ENCODE data around the gene XG.

Gene XG

DNA sequence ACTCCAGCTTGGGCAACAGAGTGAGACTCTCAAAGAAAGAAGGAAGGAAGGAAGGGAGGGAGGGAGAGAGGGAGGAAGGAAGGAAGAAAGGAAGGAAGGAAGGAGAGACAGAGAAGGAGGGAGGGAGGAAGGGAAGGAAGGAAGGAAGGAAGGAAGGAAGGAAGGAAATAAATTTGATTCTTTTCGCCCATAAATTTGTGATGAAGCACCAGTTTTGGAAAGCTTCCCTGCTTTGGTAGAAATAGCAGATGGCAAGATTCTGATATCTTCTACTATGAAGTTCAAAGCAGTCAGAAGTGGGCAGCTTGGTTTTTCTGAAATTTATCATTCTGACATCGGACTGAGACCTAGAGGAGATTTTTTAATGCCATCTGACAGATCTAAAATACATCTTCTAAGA lies 65.2 kb downstream of the XG start:
- DNase-seq (ENCODE audit: low read depth in 4 of 4, low spot score in 1 of 4) = no peak

DNA sequence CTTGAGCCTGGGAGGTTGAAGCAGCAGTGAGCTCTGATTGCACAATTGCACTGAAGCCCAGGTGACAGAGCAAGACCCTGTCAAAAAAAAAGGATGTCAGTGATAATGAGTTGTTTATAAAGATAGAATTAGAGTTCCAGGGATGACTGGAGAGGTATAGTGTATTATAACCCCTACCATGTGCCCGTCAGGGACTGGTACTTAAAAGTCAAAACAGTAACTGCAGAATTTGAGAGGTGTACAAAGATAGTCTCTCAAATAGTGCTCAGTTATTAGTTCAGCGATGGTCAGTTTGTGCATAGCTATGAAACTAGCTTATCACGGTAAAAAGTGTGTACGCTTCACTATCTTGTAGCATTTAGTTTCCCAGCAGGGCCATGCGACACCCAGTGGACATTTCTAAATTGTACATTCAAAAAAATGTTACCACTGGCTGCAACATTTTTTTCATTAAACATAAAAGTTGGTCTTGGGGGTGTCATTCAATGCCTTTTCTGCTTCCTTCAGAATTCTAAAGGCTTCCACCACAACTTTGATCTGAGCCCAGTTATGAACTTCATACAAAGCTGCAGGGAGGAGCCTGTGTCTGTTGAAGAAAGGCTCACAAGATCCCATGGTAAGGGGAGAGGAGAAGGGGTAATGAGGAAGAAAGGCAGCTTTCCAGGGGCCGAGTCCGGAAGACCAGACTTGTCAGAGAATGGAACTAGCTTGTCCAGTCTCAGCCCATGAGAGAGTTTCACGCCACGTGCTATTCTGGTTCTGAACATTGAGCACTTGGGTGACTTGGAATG lies 67.7 kb downstream of the XG start:
- DNase-seq (ENCODE audit: low read depth in 4 of 4, low spot score in 1 of 4) = no peak

GRCh38 chrX:2820136-2820771 lies 68.4 kb downstream of the XG start:
- no peak for DNase-seq (ENCODE audit: low read depth in 4 of 4, low spot score in 1 of 4)

- DNase-seq (ENCODE audit: low read depth in 4 of 4, low spot score in 1 of 4) = no peak
Measured at GRCh38 chrX:2823795-2824386, 72.1 kb downstream of the XG start.

- DNase-seq (ENCODE audit: low read depth in 4 of 4, low spot score in 1 of 4) = no peak
Measured at GRCh38 chrX:2824886-2825285, 73.0 kb downstream of the XG start.

DNA sequence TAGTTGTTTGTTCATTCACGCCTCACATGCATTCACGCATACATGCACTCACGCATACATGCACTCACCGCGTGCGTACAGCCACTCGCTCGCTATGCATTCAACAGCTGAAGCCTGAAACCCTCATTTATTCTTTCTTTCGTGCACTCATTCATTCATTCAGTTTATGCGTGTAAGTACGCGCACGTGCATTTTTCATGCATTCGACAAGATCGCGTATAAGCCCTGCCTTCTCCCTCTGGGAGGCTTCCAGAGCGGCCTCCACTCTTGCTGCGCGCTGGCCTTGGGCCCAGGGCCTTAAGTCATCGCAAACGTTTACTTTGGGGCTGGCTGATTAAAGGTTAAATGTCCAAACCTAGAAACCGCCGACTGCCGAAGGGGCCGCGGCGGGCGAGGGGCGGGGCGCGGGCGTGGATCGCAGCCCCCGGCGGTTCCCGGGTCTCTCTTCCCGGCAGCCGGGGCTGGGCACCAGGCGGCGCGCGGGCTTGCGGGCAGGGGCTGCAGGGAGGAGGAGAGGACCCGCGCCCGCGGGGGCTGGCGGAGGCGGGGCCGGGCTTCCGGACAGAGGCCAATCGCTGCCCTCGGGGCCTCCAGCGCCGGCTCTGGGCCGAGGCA lies 76.6 kb downstream of the XG start, which contains the start of gene GYG2:
GYG2 (plus strand) TSS at position 587 of the 615 bp plus-strand sequence. CDS start 1,259 bp downstream, outside the sequence.
- no peak for DNase-seq (ENCODE audit: low read depth in 4 of 4, low spot score in 1 of 4)

DNA sequence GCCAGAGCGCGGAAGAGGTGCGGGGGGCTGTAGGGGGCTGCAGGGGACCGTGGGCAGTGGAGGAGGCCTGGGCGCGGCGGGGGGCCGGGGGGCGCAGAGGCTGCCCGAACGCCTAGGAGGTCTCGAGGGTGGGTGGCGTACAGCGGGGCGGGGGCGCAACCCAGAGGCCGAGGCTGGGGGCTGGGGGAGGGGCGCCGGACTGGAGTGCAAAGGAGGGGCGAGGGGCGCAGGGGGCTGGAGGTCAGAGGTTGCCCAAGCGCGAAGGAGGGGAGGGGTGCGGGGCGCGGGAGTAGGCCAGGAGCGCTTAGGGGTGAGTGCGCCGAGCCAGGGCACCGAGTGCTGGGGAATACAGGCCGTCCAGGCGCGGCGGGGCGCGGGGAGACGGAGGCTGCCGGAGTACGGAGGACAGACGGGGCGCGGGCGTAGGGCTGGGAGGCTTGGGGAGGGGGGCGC lies 77.1 kb downstream of the XG start:
- DNase-seq (ENCODE audit: low read depth in 4 of 4, low spot score in 1 of 4) = no peak

DNA sequence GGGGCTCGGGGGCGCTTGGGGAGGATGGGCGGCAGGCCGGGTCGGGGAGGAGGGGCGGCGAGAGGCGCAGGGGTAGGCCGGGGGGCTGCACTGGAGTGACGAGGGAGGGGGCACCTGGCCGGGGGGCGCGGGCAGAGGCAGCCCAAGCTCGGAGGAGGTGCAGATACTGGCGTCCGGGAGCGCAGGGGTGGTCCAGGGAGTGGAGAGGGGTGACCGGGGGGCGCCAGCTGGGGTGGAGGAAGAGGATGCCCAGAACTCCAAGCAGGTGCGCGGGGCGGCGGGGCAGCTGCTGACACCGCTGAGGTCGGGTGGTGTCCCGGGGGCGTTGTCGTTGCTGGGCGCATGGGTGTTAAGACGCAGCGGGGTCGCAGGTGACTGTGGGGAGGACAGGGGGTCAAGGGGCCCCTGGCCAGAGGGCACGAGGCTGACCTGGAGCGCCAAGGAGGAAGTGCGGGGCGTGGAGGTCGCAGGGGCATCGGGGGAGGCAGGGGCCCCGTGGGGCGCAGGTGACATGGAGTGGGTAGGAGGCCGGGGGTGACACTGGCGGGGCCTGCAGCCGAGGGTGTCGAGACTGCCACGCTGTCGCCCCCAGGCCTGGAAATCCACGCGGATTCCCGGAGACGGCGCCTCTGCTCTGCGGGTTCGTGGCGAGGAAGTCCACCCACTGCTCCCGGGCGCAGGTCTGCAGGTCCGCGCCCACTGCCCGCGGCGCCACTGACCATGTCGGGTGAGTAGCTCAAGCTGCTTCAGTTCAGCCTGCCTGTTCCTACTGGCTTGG lies 77.8 kb downstream of the XG start:
- DNase-seq (ENCODE audit: low read depth in 4 of 4, low spot score in 1 of 4) = no peak

- no peak for DNase-seq (ENCODE audit: low read depth in 4 of 4, low spot score in 1 of 4)
Measured at GRCh38 chrX:2831471-2832228, 79.8 kb downstream of the XG start.

DNA sequence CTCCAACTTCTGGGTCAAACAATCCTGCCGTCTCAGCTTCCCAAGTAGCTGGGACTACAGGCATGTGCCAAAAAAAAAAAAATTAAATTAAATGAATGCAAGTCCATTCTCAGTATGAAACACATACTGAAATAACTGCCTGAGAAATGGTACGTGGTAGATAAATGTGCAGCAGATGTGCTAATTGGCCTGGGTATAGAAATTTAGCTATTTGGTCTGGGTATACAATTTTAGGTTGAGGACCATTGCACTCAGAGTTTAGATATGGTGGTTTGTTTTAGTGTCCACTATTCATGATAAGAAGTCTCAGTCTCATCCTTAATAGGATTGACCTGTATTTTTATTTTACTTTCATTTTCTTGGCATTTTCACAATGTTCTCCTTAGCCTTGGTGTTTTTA lies 86.1 kb downstream of the XG start:
- DNase-seq (ENCODE audit: low read depth in 4 of 4, low spot score in 1 of 4) = no peak

- no peak for DNase-seq (ENCODE audit: low read depth in 4 of 4, low spot score in 1 of 4)
Measured at GRCh38 chrX:2840961-2841360, 89.1 kb downstream of the XG start.

DNA sequence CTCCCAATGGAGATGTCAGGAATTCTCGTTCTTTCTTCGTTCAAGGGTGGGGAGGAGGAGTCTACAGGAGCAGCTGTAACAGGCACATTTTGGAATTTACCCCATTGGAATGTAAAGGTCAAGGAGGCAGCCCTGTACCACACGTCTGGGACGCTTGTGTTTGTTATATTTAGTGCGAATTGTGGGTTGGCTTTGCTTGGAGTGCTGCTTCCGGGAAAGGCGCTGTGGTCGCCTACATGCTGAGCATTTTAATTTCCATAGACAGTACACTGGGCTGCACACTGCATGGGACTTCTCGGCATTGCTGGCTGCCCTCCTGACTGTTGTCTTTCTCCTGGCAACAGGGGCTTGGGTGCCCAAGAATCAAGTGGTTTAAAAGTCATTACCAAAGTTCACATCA lies 89.7 kb downstream of the XG start:
- no peak for DNase-seq (ENCODE audit: low read depth in 4 of 4, low spot score in 1 of 4)

DNA sequence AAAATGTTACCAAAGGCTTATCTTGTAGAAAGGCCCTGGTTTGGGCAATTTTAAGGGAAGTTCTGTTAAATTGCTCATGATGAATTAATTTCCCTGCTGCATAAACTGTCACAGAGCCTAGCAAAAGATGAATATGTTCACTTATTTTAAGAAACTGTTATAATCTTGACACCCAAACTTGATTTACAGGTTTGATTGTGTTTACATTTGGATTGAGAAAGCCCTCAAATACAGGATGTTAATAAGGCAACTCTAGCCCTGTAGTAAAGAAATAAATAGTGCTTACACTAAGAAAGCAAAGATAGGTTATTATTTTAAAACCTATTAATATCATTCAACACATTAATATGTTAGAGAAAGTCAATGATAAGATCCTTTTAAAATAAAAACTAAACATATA lies 95.2 kb downstream of the XG start:
- no peak for DNase-seq (ENCODE audit: low read depth in 4 of 4, low spot score in 1 of 4)

DNA sequence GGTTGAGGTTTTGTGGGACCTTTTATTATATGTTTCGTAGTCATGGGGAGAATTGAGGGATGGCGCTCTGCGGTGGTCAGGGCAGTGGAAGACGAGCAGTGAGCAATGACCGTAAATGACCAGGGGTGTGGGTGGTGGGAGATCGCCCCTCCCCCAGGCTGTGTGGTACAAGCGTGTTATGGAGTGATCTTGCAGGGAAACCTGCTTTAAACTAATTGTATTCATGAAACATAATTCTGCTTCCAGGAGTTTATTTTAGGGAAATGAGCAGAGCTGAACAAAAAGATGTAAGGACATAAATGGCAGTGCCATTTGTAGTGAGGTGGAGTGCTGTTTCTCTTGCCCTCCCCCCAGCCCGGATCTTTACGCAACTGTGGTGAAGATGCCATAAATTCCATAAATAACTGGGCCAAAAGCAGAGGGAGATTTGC lies 97.0 kb downstream of the XG start:
- DNase-seq (ENCODE audit: low read depth in 4 of 4, low spot score in 1 of 4) = no peak

GRCh38 chrX:2854918-2855317 lies 103.1 kb downstream of the XG start:
- DNase-seq (ENCODE audit: low read depth in 4 of 4, low spot score in 1 of 4) = no peak

DNA sequence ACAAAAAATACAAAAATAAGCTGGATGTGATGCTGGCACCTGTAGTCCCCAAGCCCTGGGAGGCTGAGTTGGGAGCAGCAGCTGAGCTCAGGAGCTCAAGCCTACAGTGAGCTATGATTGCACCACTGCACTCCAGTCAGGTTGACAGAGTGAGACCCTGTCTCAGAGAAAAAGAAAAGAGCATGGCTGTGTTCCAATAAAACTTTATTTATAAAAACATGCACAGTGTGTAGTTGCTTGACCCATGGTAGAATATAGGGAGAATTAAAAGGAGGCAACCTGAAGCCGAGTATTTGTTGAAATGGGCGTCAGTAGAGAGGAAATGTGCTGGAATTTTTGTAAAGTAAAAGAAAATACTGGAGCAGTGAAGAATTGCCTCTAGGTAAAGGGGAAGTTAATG lies 103.9 kb downstream of the XG start:
- no peak for DNase-seq (ENCODE audit: low read depth in 4 of 4, low spot score in 1 of 4)

- DNase-seq (ENCODE audit: low read depth in 4 of 4, low spot score in 1 of 4) = no peak
Measured at GRCh38 chrX:2857566-2857965, 105.7 kb downstream of the XG start.

DNA sequence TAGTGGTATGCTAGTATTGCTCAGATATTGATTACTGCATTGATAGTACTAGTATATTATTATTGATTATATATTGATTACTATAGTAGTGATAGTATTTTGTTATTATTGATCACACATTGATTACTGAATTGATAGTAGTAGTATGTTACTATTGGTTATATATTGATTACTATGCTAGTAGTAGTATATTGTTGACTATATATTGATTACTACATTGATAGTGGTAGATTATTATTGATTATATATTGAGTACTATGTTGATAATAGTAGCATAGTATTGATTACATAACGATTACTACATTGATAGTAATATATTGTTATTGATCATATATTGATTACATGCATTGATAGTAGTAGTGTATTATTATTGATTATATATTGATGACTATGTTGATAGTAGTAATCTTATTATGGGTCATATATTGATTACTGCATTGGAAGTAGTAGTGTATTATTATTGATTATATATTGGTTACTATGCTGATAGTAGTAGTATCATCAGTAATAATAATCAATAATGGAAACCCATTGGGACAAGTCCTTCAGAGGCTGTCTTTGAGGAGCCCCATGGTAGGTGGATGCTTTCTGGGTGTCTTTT lies 107.5 kb downstream of the XG start:
- DNase-seq (ENCODE audit: low read depth in 4 of 4, low spot score in 1 of 4) = no peak

GRCh38 chrX:2862404-2862803 lies 110.6 kb downstream of the XG start:
- no peak for DNase-seq (ENCODE audit: low read depth in 4 of 4, low spot score in 1 of 4)

- DNase-seq (ENCODE audit: low read depth in 4 of 4, low spot score in 1 of 4) = no peak
Measured at GRCh38 chrX:2863646-2864045, 111.8 kb downstream of the XG start.
